ENCODE data around the gene CLPTM1L.
A peak's percentile ranks its signal among the peaks of the same experiment; 100 is the strongest.
"Not testable (repeated sequence)": the region's sequence is repeated elsewhere in the genome, so short reads cannot be mapped to it uniquely, and the experiment has no call there.

CLPTM1L gene

GRCh38 chr5:1380011-1380817 lies 35.3 kb upstream of the CLPTM1L start:
- DNase-seq: peak; percentile 65

GRCh38 chr5:1378866-1379659 lies 34.2 kb upstream of the CLPTM1L start:
- DNase-seq: peak; percentile 23

GRCh38 chr5:1378096-1378495 lies 33.2 kb upstream of the CLPTM1L start:
- no peak for DNase-seq

GRCh38 chr5:1376981-1377380 lies 32.1 kb upstream of the CLPTM1L start:
- no peak for DNase-seq

DNA sequence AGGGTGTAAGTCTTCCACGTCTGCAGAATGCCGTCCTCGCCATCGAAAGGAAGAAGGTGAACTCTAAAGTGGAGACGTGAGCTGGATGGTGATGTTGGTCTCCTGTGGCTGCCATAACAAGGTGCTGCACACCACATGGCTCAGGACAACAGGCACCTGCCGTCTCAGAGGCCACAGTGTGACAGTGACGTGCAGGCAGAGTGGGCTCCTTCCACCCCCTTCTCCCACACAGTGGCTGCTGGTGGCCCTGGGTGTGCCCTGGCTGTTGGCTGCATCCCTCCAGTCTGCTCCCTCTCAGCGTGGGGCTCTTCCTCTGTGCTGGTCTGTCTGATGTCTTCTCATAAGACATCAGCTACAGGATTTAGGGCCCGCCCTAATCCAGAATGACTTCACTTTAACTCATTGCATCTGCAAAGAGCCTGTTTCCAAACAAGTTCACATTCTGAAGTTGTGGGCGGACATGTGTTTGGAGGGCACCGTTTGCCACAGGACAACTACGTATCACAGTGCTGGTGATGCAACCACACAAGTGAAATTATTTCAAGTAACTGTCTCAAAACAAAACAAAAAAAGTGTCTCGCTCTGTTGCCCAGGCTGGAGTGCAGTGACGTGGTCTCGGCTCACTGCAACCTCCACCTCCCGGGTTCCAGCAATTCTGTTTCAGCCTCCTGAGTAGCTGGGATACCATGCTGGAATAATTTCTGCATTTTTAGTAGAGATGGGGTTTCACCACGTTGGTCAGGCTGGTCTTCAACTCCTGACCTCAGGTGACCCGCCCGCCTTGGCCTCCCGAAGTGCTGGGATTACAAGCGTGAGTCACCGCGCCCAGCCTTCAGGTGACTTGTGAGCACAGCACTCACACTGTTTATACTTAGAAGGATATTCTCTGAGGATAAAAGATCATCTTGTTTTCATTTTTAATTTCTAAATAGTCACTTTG lies 31.2 kb upstream of the CLPTM1L start:
- DNase-seq: no peak

- peak; percentile 59 for DNase-seq
Observed at GRCh38 chr5:1374679-1375055, 29.8 kb upstream of the CLPTM1L start.

DNA sequence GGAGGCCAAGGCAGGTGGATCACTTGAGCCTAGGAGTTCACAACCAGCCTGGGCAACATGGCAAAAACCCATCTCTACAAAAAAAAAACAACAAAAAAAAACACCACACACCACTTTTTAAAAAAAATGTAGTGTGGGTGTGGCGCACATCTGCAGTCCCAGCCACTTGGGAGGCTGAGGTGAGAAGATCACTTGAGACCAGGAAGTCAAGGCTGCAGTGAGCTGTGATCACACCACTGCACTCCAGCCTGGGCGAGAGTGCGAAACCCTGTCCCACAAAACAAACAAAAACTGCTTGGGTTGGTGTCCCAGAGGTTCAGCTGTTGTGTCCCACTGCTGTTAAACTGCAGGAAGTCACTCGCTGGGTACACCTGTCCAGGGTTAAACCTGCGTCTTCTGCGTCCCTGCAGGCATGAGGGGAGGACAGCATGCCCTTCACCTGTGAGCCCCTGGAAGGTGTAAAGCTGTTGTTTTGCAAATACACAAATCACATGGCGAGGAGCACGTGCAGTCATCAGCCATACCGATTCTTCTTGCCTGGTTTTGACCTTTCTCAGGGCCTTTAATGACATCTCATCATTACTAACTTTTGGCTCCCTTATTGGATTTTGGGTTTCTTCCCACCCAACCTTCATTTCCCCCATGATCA lies 29.3 kb upstream of the CLPTM1L start:
- no peak for DNase-seq

- not testable (repeated sequence) for DNase-seq
Observed at GRCh38 chr5:1371972-1372342, 27.1 kb upstream of the CLPTM1L start.

DNA sequence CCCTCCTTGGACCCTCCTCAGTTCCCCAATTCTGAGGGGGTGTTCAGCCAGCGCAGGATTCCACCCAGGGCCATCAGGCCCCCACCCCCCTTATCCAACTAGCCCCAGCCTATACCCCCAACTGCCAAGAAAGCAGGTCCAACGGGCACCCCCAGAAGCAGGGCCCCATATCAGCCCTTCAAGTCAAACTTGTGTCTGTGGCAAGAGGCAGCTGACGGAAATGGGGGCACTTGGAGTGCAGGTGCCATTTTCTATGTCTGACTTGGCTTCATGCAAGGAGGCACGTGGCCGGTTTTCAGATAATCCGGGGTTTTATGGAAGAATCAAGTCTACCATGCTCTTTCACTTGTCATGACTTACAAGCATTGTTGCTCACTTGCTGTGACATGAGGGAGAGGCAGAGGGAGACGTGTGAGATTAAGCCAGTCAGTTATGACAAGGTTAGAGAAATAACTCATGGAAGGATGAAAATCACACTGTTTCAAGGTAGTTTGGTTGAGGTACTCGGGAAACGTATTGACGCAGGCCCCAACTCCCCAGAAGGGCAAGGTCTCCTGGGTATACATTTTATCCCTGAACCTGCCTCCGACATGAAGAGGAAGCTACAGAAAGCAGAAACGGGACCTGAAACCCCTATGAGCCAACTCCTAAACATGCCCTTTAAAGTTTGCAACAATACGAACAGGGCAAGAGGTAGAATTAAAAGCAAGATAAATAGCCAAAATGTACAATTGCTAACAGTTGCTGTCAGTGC lies 26.5 kb upstream of the CLPTM1L start:
- no peak for DNase-seq

GRCh38 chr5:1370006-1370405 lies 25.1 kb upstream of the CLPTM1L start:
- DNase-seq: no peak

GRCh38 chr5:1368756-1369155 lies 23.9 kb upstream of the CLPTM1L start:
- DNase-seq: no peak

DNA sequence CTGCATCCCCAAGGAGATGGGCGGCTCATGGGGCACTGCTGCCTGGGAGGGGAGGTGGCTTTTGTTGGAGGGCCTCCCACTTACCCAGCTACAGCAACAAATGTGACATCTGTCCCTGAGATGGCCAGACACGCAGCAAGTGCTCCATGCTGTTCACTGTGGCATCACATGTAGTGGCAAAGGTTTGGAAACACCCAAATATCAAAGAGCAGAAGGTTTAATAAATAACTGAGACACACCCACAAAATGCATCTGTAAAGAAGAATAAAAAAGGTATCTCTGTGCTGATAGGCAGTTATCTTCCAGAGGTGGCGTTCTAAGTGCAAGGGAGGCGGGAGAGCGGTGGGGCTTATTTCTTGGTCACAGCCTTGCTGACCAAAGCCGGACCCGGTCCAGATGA lies 23.3 kb upstream of the CLPTM1L start:
- no peak for DNase-seq

DNA sequence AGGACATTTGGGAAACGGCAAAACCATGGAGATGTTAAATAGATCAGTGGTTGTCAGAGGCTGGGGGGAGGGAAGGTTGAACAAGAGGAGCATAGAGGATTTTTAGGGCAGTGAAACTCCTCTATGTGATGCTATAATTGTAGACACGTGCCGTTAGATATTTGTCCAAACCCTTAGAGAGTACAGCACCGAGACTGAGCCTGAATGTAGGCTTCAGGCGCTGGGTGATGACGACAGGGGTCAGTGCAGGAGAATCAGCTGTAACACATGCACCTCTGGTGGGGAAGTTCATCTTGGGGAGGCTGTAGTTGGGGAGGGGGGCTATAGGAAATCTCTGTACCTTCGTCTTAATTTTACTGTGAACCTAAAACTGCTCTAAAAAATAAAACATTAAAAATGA lies 22.2 kb upstream of the CLPTM1L start:
- DNase-seq: no peak

- no peak for DNase-seq
Observed at GRCh38 chr5:1366514-1366913, 21.6 kb upstream of the CLPTM1L start.

GRCh38 chr5:1364211-1364610 lies 19.3 kb upstream of the CLPTM1L start:
- no peak for DNase-seq

- DNase-seq: no peak
Observed at GRCh38 chr5:1363581-1363980, 18.7 kb upstream of the CLPTM1L start.

DNA sequence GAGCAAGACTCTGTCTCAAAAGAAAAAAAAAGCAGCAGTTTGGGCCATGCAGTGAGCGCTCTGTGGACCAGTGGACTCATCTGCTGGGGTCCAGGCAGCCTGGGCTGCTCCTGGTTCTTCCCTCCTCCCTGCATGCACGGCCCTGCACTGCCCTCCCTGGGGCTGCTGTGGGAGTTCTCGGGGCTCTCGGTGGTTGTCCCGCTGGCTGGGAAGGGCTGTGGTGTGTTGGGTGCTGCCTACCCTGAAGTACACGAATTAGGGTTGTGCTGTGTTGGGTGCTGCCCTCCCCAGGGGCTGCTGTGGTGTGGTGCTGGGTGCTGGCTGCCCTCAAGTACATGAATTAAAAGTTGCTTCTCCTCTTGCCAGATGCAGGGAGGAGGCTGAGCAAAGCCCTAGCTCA lies 18.3 kb upstream of the CLPTM1L start:
- DNase-seq: no peak

GRCh38 chr5:1362242-1363015 lies 17.5 kb upstream of the CLPTM1L start:
- DNase-seq: no peak

GRCh38 chr5:1360861-1361260 lies 16.0 kb upstream of the CLPTM1L start:
- DNase-seq: no peak

DNA sequence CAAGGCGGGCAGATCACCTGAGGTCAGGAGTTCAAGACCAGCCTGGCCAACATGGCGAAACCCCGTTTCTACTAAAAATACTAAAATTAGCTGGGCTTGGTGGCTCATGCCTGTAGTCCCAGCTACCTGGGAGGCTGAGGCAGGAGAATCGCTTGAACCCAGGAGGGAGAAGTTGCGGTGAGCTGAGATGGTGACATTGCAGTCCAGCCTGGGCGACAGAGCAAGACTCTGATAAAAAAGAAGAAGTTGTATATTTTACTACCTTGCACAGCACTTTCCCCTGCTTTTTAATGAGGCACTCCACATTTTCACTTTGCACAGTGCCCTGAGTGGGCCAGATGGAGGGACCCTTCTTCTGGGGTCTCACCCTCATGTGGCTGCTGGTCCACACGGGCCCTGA lies 15.5 kb upstream of the CLPTM1L start:
- DNase-seq: not testable (repeated sequence)

- DNase-seq: no peak
Observed at GRCh38 chr5:1359713-1360112, 14.8 kb upstream of the CLPTM1L start.

Data from NCI-H69 (cell line).